ENCODE data around the gene DLG1.

The DLG1 gene

DNA sequence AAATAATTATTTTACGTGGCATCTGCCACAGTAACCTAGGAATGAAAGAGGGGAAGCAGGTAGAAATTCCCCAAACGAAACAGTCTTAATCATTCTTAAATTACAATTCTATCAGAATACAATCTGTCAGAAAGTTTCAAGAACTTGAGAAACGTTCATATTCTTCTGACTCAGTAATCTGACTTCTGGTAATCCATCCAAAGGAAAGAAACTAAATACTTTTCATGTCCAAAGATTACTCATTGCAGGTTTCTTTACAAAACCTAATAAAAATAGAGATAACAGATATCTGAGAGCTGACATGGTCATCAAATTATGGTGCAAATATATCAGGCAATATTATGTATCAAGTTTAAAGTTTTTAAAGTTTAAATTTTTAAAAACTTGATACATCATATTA lies 109.4 kb downstream of the DLG1 start:
- TF ChIP-seq REST (IDR thresholded peaks at IDR 0.05; ENCODE audit: insufficient read depth in 1 of 2, low read depth in 2 of 2, low read length in 2 of 2) (no peak), SIN3A (IDR thresholded peaks at IDR 0.05; ENCODE audit: borderline replicate concordance, insufficient read depth, low read length) (no peak), TAF1 (IDR thresholded peaks at IDR 0.05; ENCODE audit: borderline replicate concordance, insufficient read depth, low read length) (no peak), FOXP2 (optimal IDR thresholded peaks at IDR 0.05; ENCODE audit: borderline replicate concordance, extremely low read depth, extremely low read length, insufficient read depth) (no peak), POLR2AphosphoS5 (IDR thresholded peaks at IDR 0.05; ENCODE audit: low read depth, low read length) (no peak)

DNA sequence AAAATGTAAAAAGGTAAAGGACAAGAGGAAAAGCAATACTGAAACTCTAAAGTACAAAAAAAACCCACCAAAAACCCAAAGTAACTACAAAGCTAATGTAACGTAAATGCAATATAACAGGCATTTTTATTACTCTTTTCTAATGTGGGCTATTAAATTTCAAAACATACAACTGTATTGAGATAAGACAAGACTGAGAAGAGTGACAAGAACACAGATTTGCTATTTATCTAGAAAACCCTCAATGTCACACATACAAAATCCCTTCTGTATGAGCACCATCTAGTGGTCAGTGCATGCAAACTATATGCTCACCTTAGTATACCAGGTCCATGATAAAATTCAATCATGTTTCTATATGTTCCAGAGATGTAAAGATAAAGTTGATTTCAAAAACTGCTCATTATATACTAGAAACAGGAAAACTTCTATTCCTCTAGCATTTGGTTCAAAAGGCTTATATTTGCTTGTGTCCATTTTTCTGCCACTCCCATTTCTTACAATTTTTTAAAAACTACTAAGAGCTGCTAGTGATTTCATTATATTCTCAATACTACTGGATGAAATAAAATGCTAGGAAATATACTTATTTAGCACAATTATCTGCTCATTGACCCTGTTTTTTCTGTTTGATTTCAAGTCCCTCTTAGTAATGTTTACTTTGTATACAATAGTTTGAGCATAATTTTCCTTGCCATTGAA lies 111.4 kb downstream of the DLG1 start:
- TF ChIP-seq FOXP2 (optimal IDR thresholded peaks at IDR 0.05; ENCODE audit: borderline replicate concordance, extremely low read depth, extremely low read length, insufficient read depth) = no peak
- TF ChIP-seq POLR2AphosphoS5 (IDR thresholded peaks at IDR 0.05; ENCODE audit: low read depth, low read length) = no peak
- no peak for TF ChIP-seq SIN3A (IDR thresholded peaks at IDR 0.05; ENCODE audit: borderline replicate concordance, insufficient read depth, low read length)
- TF ChIP-seq REST (IDR thresholded peaks at IDR 0.05; ENCODE audit: insufficient read depth in 1 of 2, low read depth in 2 of 2, low read length in 2 of 2) = no peak
- no peak for TF ChIP-seq TAF1 (IDR thresholded peaks at IDR 0.05; ENCODE audit: borderline replicate concordance, insufficient read depth, low read length)

DNA sequence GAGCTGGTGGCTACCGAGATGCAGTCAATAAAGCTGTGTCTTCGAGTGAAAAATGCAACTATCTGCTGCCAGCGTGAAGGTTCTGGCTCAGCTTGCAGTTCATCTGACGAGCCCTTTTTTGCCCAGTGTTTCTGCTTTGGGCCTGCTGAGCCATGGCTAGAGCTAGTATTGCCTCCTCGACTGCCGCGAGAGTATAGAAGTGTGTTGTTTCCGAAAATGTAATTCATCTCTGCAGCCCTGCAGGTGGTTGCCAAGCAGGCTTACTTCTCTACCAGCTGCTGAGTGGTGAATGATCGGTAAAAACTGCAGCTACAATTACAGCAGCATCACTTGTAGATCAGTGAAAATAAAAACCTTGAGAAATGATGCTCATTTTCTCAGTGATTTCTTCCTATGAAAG lies 114.8 kb downstream of the DLG1 start:
- no peak for TF ChIP-seq REST (IDR thresholded peaks at IDR 0.05; ENCODE audit: insufficient read depth in 1 of 2, low read depth in 2 of 2, low read length in 2 of 2)
- no peak for TF ChIP-seq POLR2AphosphoS5 (IDR thresholded peaks at IDR 0.05; ENCODE audit: low read depth, low read length)
- TF ChIP-seq FOXP2 (optimal IDR thresholded peaks at IDR 0.05; ENCODE audit: borderline replicate concordance, extremely low read depth, extremely low read length, insufficient read depth) = no peak
- no peak for TF ChIP-seq SIN3A (IDR thresholded peaks at IDR 0.05; ENCODE audit: borderline replicate concordance, insufficient read depth, low read length)
- no peak for TF ChIP-seq TAF1 (IDR thresholded peaks at IDR 0.05; ENCODE audit: borderline replicate concordance, insufficient read depth, low read length)

DNA sequence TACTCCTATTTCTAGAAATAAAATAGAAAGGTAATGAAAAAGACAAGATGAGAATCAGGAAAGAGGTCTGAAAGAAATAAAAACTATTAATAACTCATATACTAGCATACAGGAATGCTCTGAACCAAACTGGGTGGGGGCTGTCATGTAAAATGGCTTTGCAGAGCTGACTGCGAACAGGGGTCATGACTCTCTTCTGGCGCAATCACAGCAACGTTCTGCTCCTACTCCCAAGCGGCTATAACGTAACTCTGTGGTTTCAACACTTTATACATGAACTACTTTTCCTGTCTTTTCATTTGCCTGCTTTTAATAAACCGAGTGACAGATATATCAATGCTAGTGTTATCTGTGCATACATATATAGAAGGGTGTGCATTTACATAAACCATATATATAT lies 116.7 kb downstream of the DLG1 start:
- TF ChIP-seq SIN3A (IDR thresholded peaks at IDR 0.05; ENCODE audit: borderline replicate concordance, insufficient read depth, low read length) (no peak), TAF1 (IDR thresholded peaks at IDR 0.05; ENCODE audit: borderline replicate concordance, insufficient read depth, low read length) (no peak), FOXP2 (optimal IDR thresholded peaks at IDR 0.05; ENCODE audit: borderline replicate concordance, extremely low read depth, extremely low read length, insufficient read depth) (no peak), REST (IDR thresholded peaks at IDR 0.05; ENCODE audit: insufficient read depth in 1 of 2, low read depth in 2 of 2, low read length in 2 of 2) (no peak), POLR2AphosphoS5 (IDR thresholded peaks at IDR 0.05; ENCODE audit: low read depth, low read length) (no peak)
